Stomach (tissue), 4 donors: ENCODE measurements around the gene ASTN1.

Experiments used
- CTCF ChIP-seq, 7 experiments: fragments of 450-650 bp in 4 of 7; fragments of 200-600 bp in 3 of 7; sonication (generic) in 3 of 7; IDR thresholded peaks; one replicate each; pipeline ENCODE4 v1.5.1; 2016 to 2019; ENCODE audit warnings: antibody characterized with exemption in 7 of 7, control low read depth in 2 of 7, mild to moderate bottlenecking in 1 of 7
- EP300 ChIP-seq: sonication (generic); formaldehyde crosslinking; IDR thresholded peaks from one replicate; pipeline ENCODE4 v1.6.1; 2017; ENCODE audit warnings: antibody characterized with exemption
- POLR2A ChIP-seq, 4 donors: fragments of 450-650 bp; IDR thresholded peaks; one replicate each; pipeline ENCODE4 v1.6.1; 2016; ENCODE audit warnings: antibody characterized with exemption in 4 of 4, control low read depth in 2 of 4, mild to moderate bottlenecking in 1 of 4, moderate library complexity in 1 of 4
- POLR2AphosphoS5 ChIP-seq, 3 donors: sonication (generic); formaldehyde crosslinking; IDR thresholded peaks; one replicate each; pipeline ENCODE4 v1.6.1; 2016; ENCODE audit warnings: antibody characterized with exemption in 3 of 3

GRCh38 chr1:176816232-176816631, 348.3 kb downstream of the ASTN1 start:
- TF ChIP-seq CTCF (IDR thresholded peaks at IDR 0.05) (no peak), POLR2A (IDR thresholded peaks at IDR 0.05) (no peak), EP300 (no peak), POLR2AphosphoS5 (IDR thresholded peaks at IDR 0.05) (no peak)
